Measurements from ENCODE around the gene VPS35.
A peak's percentile ranks its signal among the peaks of the same experiment; 100 is the strongest.

The VPS35 gene

DNA sequence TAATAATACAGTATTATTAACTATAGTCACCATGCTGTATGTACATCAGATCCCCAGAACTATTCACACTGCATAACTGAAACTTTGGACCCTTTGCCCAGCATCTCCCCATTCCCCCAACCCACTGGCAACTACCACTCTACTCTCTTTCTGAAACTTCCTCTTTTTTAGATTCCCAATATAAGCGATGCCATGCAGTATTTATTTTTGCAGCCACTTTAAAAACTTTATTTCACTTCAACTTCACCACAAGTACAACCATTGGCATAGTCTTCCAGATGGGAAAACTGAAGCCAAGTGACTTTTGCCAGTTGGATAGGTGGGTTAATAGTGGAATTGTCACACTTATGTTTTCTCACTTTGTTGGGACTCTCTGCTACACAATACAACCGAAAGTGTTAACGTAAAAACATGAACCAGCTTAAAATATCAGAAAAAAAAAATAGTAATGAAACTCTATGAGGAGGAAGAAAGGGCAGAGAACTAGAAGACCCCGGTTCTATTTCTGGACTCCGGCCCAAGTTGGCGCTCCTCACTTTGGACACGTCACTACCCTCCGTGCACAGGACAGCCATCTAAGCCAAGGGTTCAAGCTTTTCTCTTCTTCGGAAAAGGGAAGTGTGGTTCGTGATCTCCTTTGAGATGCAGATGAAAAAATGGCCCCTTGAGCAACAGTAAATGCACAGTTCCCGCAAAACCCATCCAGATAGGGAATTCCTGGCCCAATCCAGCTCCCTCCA, 68.5 kb downstream of the VPS35 start:
- peak overlapping the region; percentile 84 for H3K9ac ChIP-seq (ENCODE audit: low read length)
- H2BK120ac ChIP-seq (ENCODE audit: insufficient read depth, low read length, poor library complexity), result no peak overlapping the region
- no peak overlapping the region for H3K23ac ChIP-seq (ENCODE audit: low read length)
- H2AFZ ChIP-seq (ENCODE audit: insufficient read depth, low read length, poor library complexity), result peak overlapping the region; percentile 19
- H3K4ac ChIP-seq (ENCODE audit: low read depth, low read length), result peak overlapping the region; percentile 85
- H3K36me3 ChIP-seq (ENCODE audit: control insufficient read depth in 1 of 2, insufficient read depth in 2 of 2, low read length in 2 of 2), result peaks cover 10 to 12% of the 10 kb centered on the region in 2 experiments
- peak overlapping the region; percentile 33 for H3K14ac ChIP-seq (ENCODE audit: low read length)
- H4K91ac ChIP-seq (ENCODE audit: low read depth, low read length), result peak overlapping the region; percentile 7
- peak overlapping the region; percentile 6 for H4K12ac ChIP-seq (ENCODE audit: low read depth, low read length)
- H2AK5ac ChIP-seq (ENCODE audit: low read length), result no peak overlapping the region
- peak overlapping the region; percentile 23 for H3K18ac ChIP-seq (ENCODE audit: low read length)
- peak overlapping the region; percentile 92 for H3K4me3 ChIP-seq (ENCODE audit: low read depth, low read length)
- no peaks in the 10 kb centered on the region for H3K9me3 ChIP-seq (ENCODE audit: insufficient read depth, low read depth, low read length)
- H3K4me2 ChIP-seq (ENCODE audit: low read length), result peak overlapping the region; percentile 85
- peak overlapping the region; percentile 61 for H4K8ac ChIP-seq (ENCODE audit: low read depth, low read length)
- no CpG with 5 or more reads among the region's 11 CpGs for WGBS (ENCODE audit: extremely low coverage, insufficient coverage, insufficient read length)
- H3K27ac ChIP-seq (ENCODE audit: low read depth, low read length), result no peak overlapping the region
- peaks cover 3% of the 10 kb centered on the region for H3K79me1 ChIP-seq (ENCODE audit: low read length)
- H3K27me3 ChIP-seq (ENCODE audit: insufficient read depth, low read length), result no peaks in the 10 kb centered on the region
- H2BK5ac ChIP-seq (ENCODE audit: low read depth, low read length, poor library complexity), result no peak overlapping the region
- H3K79me2 ChIP-seq (ENCODE audit: control insufficient read depth, insufficient read depth, low read length, poor library complexity), result peaks cover 4% of the 10 kb centered on the region
- H3K4me1 ChIP-seq (ENCODE audit: control insufficient read depth in 1 of 2, insufficient read depth in 2 of 2, low read length in 2 of 2), result peaks cover 0 to 3% of the 10 kb centered on the region in 2 experiments
- DNase-seq, result no peak
- no peak overlapping the region for H2BK12ac ChIP-seq (ENCODE audit: low read length)

- H3K9ac ChIP-seq (ENCODE audit: low read length), result no peak overlapping the region
- H4K8ac ChIP-seq (ENCODE audit: low read depth, low read length), result no peak overlapping the region
- DNase-seq, result no peak
- no peak overlapping the region for H3K4me2 ChIP-seq (ENCODE audit: low read length)
- no peak overlapping the region for H2BK5ac ChIP-seq (ENCODE audit: low read depth, low read length, poor library complexity)
- H3K4ac ChIP-seq (ENCODE audit: low read depth, low read length), result no peak overlapping the region
- H3K27me3 ChIP-seq (ENCODE audit: insufficient read depth, low read length), result no peaks in the 10 kb centered on the region
- H3K23ac ChIP-seq (ENCODE audit: low read length), result no peak overlapping the region
- no peak overlapping the region for H2BK120ac ChIP-seq (ENCODE audit: insufficient read depth, low read length, poor library complexity)
- H2BK12ac ChIP-seq (ENCODE audit: low read length), result no peak overlapping the region
- WGBS (ENCODE audit: extremely low coverage, insufficient coverage, insufficient read length), result no CpG with 5 or more reads among the region's 4 CpGs
- no peaks in the 10 kb centered on the region for H3K9me3 ChIP-seq (ENCODE audit: insufficient read depth, low read depth, low read length)
- H3K14ac ChIP-seq (ENCODE audit: low read length), result no peak overlapping the region
- H2AFZ ChIP-seq (ENCODE audit: insufficient read depth, low read length, poor library complexity), result no peak overlapping the region
- H3K79me2 ChIP-seq (ENCODE audit: control insufficient read depth, insufficient read depth, low read length, poor library complexity), result peaks cover 4% of the 10 kb centered on the region
- no peak overlapping the region for H4K91ac ChIP-seq (ENCODE audit: low read depth, low read length)
- H3K18ac ChIP-seq (ENCODE audit: low read length), result no peak overlapping the region
- peaks cover 3% of the 10 kb centered on the region for H3K79me1 ChIP-seq (ENCODE audit: low read length)
- no peak overlapping the region for H4K12ac ChIP-seq (ENCODE audit: low read depth, low read length)
- no peak overlapping the region for H2AK5ac ChIP-seq (ENCODE audit: low read length)
- peaks cover 12 to 13% of the 10 kb centered on the region in 2 experiments for H3K36me3 ChIP-seq (ENCODE audit: control insufficient read depth in 1 of 2, insufficient read depth in 2 of 2, low read length in 2 of 2)
- H3K4me3 ChIP-seq (ENCODE audit: low read depth, low read length), result no peak overlapping the region
- peaks cover 0 to 3% of the 10 kb centered on the region in 2 experiments for H3K4me1 ChIP-seq (ENCODE audit: control insufficient read depth in 1 of 2, insufficient read depth in 2 of 2, low read length in 2 of 2)
- H3K27ac ChIP-seq (ENCODE audit: low read depth, low read length), result no peak overlapping the region
These were observed 70.5 kb downstream of the VPS35 start for GRCh38 chr16:46618516-46618915.

GRCh38 chr16:46614006-46614405, 75.0 kb downstream of the VPS35 start:
- H3K27me3 ChIP-seq (ENCODE audit: insufficient read depth, low read length), result no peaks in the 10 kb centered on the region
- H3K79me2 ChIP-seq (ENCODE audit: control insufficient read depth, insufficient read depth, low read length, poor library complexity), result no peaks in the 10 kb centered on the region
- H3K9ac ChIP-seq (ENCODE audit: low read length), result no peak overlapping the region
- H3K4me2 ChIP-seq (ENCODE audit: low read length), result no peak overlapping the region
- DNase-seq, result no peak
- H2AFZ ChIP-seq (ENCODE audit: insufficient read depth, low read length, poor library complexity), result no peak overlapping the region
- no peak overlapping the region for H2BK5ac ChIP-seq (ENCODE audit: low read depth, low read length, poor library complexity)
- no peak overlapping the region for H3K14ac ChIP-seq (ENCODE audit: low read length)
- no peak overlapping the region for H4K8ac ChIP-seq (ENCODE audit: low read depth, low read length)
- H3K4ac ChIP-seq (ENCODE audit: low read depth, low read length), result no peak overlapping the region
- no peak overlapping the region for H3K4me3 ChIP-seq (ENCODE audit: low read depth, low read length)
- no peak overlapping the region for H4K91ac ChIP-seq (ENCODE audit: low read depth, low read length)
- no peaks in the 10 kb centered on the region for H3K9me3 ChIP-seq (ENCODE audit: insufficient read depth, low read depth, low read length)
- no peak overlapping the region for H3K18ac ChIP-seq (ENCODE audit: low read length)
- no CpG with 5 or more reads among the region's 4 CpGs for WGBS (ENCODE audit: extremely low coverage, insufficient coverage, insufficient read length)
- H2BK12ac ChIP-seq (ENCODE audit: low read length), result no peak overlapping the region
- H3K4me1 ChIP-seq (ENCODE audit: control insufficient read depth in 1 of 2, insufficient read depth in 2 of 2, low read length in 2 of 2), result no peaks in the 10 kb centered on the region
- H2BK120ac ChIP-seq (ENCODE audit: insufficient read depth, low read length, poor library complexity), result no peak overlapping the region
- no peak overlapping the region for H3K27ac ChIP-seq (ENCODE audit: low read depth, low read length)
- no peak overlapping the region for H2AK5ac ChIP-seq (ENCODE audit: low read length)
- H3K23ac ChIP-seq (ENCODE audit: low read length), result no peak overlapping the region
- no peaks in the 10 kb centered on the region for H3K79me1 ChIP-seq (ENCODE audit: low read length)
- no peak overlapping the region for H4K12ac ChIP-seq (ENCODE audit: low read depth, low read length)
- H3K36me3 ChIP-seq (ENCODE audit: control insufficient read depth in 1 of 2, insufficient read depth in 2 of 2, low read length in 2 of 2), result peaks cover 20 to 28% of the 10 kb centered on the region in 2 experiments

DNA sequence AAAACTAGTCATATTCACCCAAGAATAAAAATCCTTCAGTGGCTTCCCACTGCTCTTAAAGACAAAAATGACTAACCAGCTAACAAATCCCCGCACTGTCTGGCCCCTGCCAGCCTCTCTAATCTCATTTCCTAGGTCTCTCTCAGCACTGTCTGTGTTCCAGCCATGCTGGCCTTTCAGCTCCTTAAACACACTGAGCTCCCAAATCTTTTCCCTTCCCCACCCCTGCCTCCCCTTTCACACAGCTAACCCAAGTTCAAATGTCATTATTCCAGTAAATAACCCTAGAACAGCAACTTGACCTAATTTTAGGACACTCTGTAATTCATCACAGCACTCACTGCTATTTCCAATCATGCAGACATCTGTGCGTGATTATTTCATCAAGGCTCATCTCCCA, 75.6 kb downstream of the VPS35 start:
- no peak overlapping the region for H3K4ac ChIP-seq (ENCODE audit: low read depth, low read length)
- DNase-seq, result no peak

More for the DNA sequence above, 75.6 kb downstream of the VPS35 start:
- no CpG with 5 or more reads among the region's 2 CpGs for WGBS (ENCODE audit: extremely low coverage, insufficient coverage, insufficient read length)
- Histone ChIP-seq H3K4me1 (ENCODE audit: control insufficient read depth in 1 of 2, insufficient read depth in 2 of 2, low read length in 2 of 2) (no peaks in the 10 kb centered on the region), H4K8ac (ENCODE audit: low read depth, low read length) (no peak overlapping the region), H3K4me3 (ENCODE audit: low read depth, low read length) (no peak overlapping the region), H2BK120ac (ENCODE audit: insufficient read depth, low read length, poor library complexity) (no peak overlapping the region), H3K23ac (ENCODE audit: low read length) (no peak overlapping the region), H3K4me2 (ENCODE audit: low read length) (no peak overlapping the region), H2AK5ac (ENCODE audit: low read length) (no peak overlapping the region), H3K9me3 (ENCODE audit: insufficient read depth, low read depth, low read length) (no peaks in the 10 kb centered on the region), H3K79me2 (ENCODE audit: control insufficient read depth, insufficient read depth, low read length, poor library complexity) (no peaks in the 10 kb centered on the region), H4K12ac (ENCODE audit: low read depth, low read length) (no peak overlapping the region), H2BK5ac (ENCODE audit: low read depth, low read length, poor library complexity) (no peak overlapping the region), H3K27me3 (ENCODE audit: insufficient read depth, low read length) (no peaks in the 10 kb centered on the region), H4K91ac (ENCODE audit: low read depth, low read length) (no peak overlapping the region), H2BK12ac (ENCODE audit: low read length) (no peak overlapping the region), H3K36me3 (ENCODE audit: control insufficient read depth in 1 of 2, insufficient read depth in 2 of 2, low read length in 2 of 2) (peaks cover 20 to 26% of the 10 kb centered on the region in 2 experiments), H3K9ac (ENCODE audit: low read length) (no peak overlapping the region), H3K14ac (ENCODE audit: low read length) (no peak overlapping the region), H3K79me1 (ENCODE audit: low read length) (no peaks in the 10 kb centered on the region), H3K18ac (ENCODE audit: low read length) (no peak overlapping the region), H3K27ac (ENCODE audit: low read depth, low read length) (no peak overlapping the region), H2AFZ (ENCODE audit: insufficient read depth, low read length, poor library complexity) (no peak overlapping the region)
